Smooth muscle cell (in vitro differentiated cells): ENCODE data around the gene ANK2. TPM values are rescaled to one million over a fixed set of nuclear protein-coding genes. Genes with fewer than 3 reads are reported as not detected.

ENCODE experiments used
- DNase-seq: peaks from one replicate; lab custom pipeline; 2025; ENCODE audit not compliant: unreplicated experiment; lab: John Stamatoyannopoulos, UW
- H2AFZ ChIP-seq: fragments of 200-600 bp; sonication (generic); 2 replicates; pipeline ENCODE4 v1.6.0; 2016; ENCODE audit warnings: antibody characterized with exemption, low read depth, mild to moderate bottlenecking
- H3F3A ChIP-seq: fragments of 200-600 bp; sonication (generic); 2 replicates; pipeline ENCODE4 v1.6.0; 2017; ENCODE audit warnings: antibody characterized with exemption, low read depth
- H3K27ac ChIP-seq: fragments of 200-600 bp; sonication (generic); 2 replicates; pipeline ENCODE4 v1.5.1; 2016; ENCODE audit warnings: low read depth, mild to moderate bottlenecking
- H3K27me3 ChIP-seq: fragments of 200-600 bp; sonication (generic); 2 replicates; pipeline ENCODE4 v1.6.1; 2016; ENCODE audit warnings: low read depth, mild to moderate bottlenecking
- H3K36me3 ChIP-seq: fragments of 200-600 bp; sonication (generic); 2 replicates; pipeline ENCODE4 v1.5.1; 2016; ENCODE audit warnings: low read depth
- H3K4me1 ChIP-seq: fragments of 200-600 bp; sonication (generic); 2 replicates; pipeline ENCODE4 v1.5.1; 2016; ENCODE audit warnings: low read depth
- H3K4me2 ChIP-seq: fragments of 200-600 bp; sonication (generic); 2 replicates; pipeline ENCODE4 v1.6.0; 2016; ENCODE audit warnings: mild to moderate bottlenecking
- H3K4me3 ChIP-seq: fragments of 200-600 bp; sonication (generic); 2 replicates; pipeline ENCODE4 v1.5.1; 2016; ENCODE audit warnings: mild to moderate bottlenecking
- H3K79me2 ChIP-seq: fragments of 200-600 bp; sonication (generic); 2 replicates; pipeline ENCODE4 v1.6.0; 2016; ENCODE audit warnings: low read depth, mild to moderate bottlenecking
- H3K9ac ChIP-seq: fragments of 200-600 bp; sonication (generic); 2 replicates; pipeline ENCODE4 v1.6.0; 2016; ENCODE audit warnings: low read depth
- H3K9me3 ChIP-seq: fragments of 200-600 bp; sonication (generic); replicated peaks from 2 replicates; pipeline ENCODE4 v1.5.1; 2016; ENCODE audit warnings: low read depth
- H4K20me1 ChIP-seq: fragments of 200-600 bp; sonication (generic); 2 replicates; pipeline ENCODE4 v1.6.0; 2016; ENCODE audit warnings: low read depth
- CTCF ChIP-seq: fragments of 200-600 bp; sonication (generic); IDR thresholded peaks from 2 replicates; pipeline ENCODE4 v1.5.1; 2017; ENCODE audit warnings: borderline replicate concordance, mild to moderate bottlenecking, antibody characterized with exemption; ENCODE audit not compliant: insufficient read depth, poor library complexity, severe bottlenecking
- WGBS: methylation state at CpG from one replicate; pipeline ENCODE4 v1.1.7; 2016; ENCODE audit warnings: low lambda C conversion rate; 5-methylcytosine and 5-hydroxymethylcytosine counted together
- polyA plus RNA-seq: library from polyadenylated mRNA; unstranded; fragments of >200 nt; fragmentation: Nextera tagmentation; extraction: Ambion mirVana; gene quantifications from 2 replicates; pipeline ENCODE4 v1.2.1, GENCODE V29; 2016
- total RNA-seq: library from RNA; depleted of rRNA; stranded (reverse); fragments of >200 nt; gene quantifications from 2 replicates; pipeline ENCODE4 v1.2.3, GENCODE V29; 2014

ANK2 gene
- total and polyA plus RNA-seq, 2 experiments from 2014 or later = 2.2 to 8.1 TPM

DNA sequence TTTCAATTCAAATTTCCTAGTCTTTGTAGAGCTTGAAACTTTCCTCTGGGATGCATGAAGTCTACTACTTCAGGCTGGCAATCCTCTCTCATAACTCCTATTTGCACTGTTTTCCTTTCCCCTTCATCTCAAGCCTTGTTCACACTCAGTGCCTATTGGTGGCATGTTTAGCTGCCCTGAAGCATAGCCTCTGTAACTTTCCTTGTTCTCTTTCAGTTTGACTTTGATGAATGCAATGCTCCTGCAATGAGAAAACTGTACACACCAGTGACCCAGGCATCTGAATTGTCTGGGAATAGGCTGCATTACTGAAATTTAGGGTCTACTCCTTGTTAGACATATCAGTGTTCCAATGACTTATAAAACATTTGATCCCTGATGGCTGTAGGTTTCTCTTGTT is 81.7 kb downstream of the ANK2 start:
- H2AFZ ChIP-seq = no peak overlapping the region
- H3K4me1 ChIP-seq = peaks cover 19% of the 10 kb centered on the region
- H3K79me2 ChIP-seq = no peaks in the 10 kb centered on the region
- no peak for TF ChIP-seq CTCF
- H3K27ac ChIP-seq = no peak overlapping the region
- H3K4me2 ChIP-seq = no peak overlapping the region
- H3K4me3 ChIP-seq = no peak overlapping the region
- H3K9ac ChIP-seq = no peak overlapping the region
- H3F3A ChIP-seq = no peaks in the 10 kb centered on the region
- no peaks in the 10 kb centered on the region for H3K36me3 ChIP-seq
- no peaks in the 10 kb centered on the region for H3K27me3 ChIP-seq
- DNase-seq = no peak
- H4K20me1 ChIP-seq = no peaks in the 10 kb centered on the region
- H3K9me3 ChIP-seq = no peaks in the 10 kb centered on the region

DNA sequence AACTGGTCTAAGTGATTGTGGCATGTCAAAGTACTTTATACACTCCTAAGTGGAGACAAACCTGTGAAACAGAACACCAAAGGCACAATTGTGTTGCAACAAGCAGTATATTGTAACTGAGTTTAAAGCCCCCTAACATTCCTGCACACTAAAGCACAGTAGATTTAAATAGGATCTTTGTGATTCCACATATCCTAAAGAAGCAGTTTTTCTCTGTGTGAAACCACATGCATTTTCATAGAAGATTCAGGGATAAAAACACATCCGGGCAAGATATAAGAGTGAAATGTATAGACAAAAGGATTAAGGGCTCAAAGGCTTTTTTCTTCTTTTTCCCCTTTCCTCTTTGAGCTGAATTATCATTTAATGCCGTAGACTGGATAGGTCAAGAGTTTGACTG is 82.2 kb downstream of the ANK2 start:
- no peak for TF ChIP-seq CTCF
- no peaks in the 10 kb centered on the region for H4K20me1 ChIP-seq
- no peak overlapping the region for H3K4me2 ChIP-seq
- H2AFZ ChIP-seq = no peak overlapping the region
- H3K9me3 ChIP-seq = no peaks in the 10 kb centered on the region
- no peaks in the 10 kb centered on the region for H3K36me3 ChIP-seq
- H3K4me3 ChIP-seq = no peak overlapping the region
- peaks cover 19% of the 10 kb centered on the region for H3K4me1 ChIP-seq
- 37% methylated on average over 2 of the region's 2 CpGs for WGBS
- H3F3A ChIP-seq = no peaks in the 10 kb centered on the region
- H3K9ac ChIP-seq = no peak overlapping the region
- H3K79me2 ChIP-seq = no peaks in the 10 kb centered on the region
- no peaks in the 10 kb centered on the region for H3K27me3 ChIP-seq
- DNase-seq = no peak
- no peak overlapping the region for H3K27ac ChIP-seq

- no peak overlapping the region for H3K9ac ChIP-seq
- no peaks in the 10 kb centered on the region for H3K36me3 ChIP-seq
- peak overlapping the region; percentile 0 for H3K4me2 ChIP-seq
- no peak for TF ChIP-seq CTCF
- no peaks in the 10 kb centered on the region for H3K9me3 ChIP-seq
- H3F3A ChIP-seq = no peaks in the 10 kb centered on the region
- peak overlapping the region; percentile 30 for H3K27ac ChIP-seq
- H3K27me3 ChIP-seq = no peaks in the 10 kb centered on the region
- no peaks in the 10 kb centered on the region for H3K79me2 ChIP-seq
- H3K4me3 ChIP-seq = no peak overlapping the region
- H3K4me1 ChIP-seq = peaks cover 22% of the 10 kb centered on the region
- no peaks in the 10 kb centered on the region for H4K20me1 ChIP-seq
- no peak overlapping the region for H2AFZ ChIP-seq
- DNase-seq = no peak
- WGBS = 42% methylated on average over 3 of the region's 3 CpGs
Measured at GRCh38 chr4:113141901-113142346, 92.5 kb downstream of the ANK2 start.

DNA sequence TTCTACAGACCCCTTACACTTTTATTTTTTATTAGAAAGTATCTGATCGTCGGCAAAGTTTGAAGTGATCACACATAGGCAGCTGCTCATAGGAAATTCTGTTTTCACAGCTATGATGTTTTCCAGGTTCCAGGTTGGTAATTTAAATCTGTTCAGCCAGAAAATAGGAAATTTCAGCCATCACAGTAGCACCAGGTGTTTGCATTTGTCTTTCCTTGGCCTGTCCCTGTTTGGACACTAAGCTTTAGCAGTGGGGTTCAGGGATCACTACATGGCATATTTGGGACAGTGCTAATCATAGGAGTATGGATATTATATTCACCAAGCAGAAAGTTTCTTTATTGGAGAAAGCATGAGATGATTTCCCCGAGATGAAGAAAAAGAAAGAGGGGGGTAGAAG is 92.9 kb downstream of the ANK2 start:
- H3K4me1 ChIP-seq = peaks cover 22% of the 10 kb centered on the region
- H3K4me2 ChIP-seq = peak overlapping the region; percentile 0
- H3K4me3 ChIP-seq = no peak overlapping the region
- no peak overlapping the region for H3K9ac ChIP-seq
- H2AFZ ChIP-seq = no peak overlapping the region
- no peaks in the 10 kb centered on the region for H3K9me3 ChIP-seq
- H3K79me2 ChIP-seq = no peaks in the 10 kb centered on the region
- no peaks in the 10 kb centered on the region for H3K36me3 ChIP-seq
- TF ChIP-seq CTCF = no peak
- H3F3A ChIP-seq = no peaks in the 10 kb centered on the region
- H4K20me1 ChIP-seq = no peaks in the 10 kb centered on the region
- no peak for DNase-seq
- H3K27ac ChIP-seq = peak overlapping the region; percentile 3
- 92% methylated on average over 3 of the region's 3 CpGs for WGBS
- no peaks in the 10 kb centered on the region for H3K27me3 ChIP-seq
